ENCODE measurements around the gene ZNHIT1. TPM values are rescaled to one million over a fixed set of nuclear protein-coding genes. Genes with fewer than 3 reads are reported as not detected.

Gene ZNHIT1
- total and polyA plus RNA-seq, 4 experiments from 2014 or later, result 44.6 to 83.5 (median 53.5) TPM

- DNase-seq, result no peak
- H3K4me3 ChIP-seq (ENCODE audit: low read length in 2 of 2), result no peak overlapping the region
- H3K9me3 Mint-ChIP-seq, result no peaks in the 10 kb centered on the region
- H3K27ac ChIP-seq (ENCODE audit: low read depth, low read length), result no peak overlapping the region
- intact Hi-C loops (cut with micrococcal nuclease), result no loop called here
- no peaks in the 10 kb centered on the region for H3K4me1 ChIP-seq (ENCODE audit: insufficient read depth, low read length)
- peaks cover under 1 to 6% (median 3%) of the 10 kb centered on the region in 4 donors for H3K4me1 Mint-ChIP-seq
- H3K4me3 Mint-ChIP-seq, result no peak overlapping the region
- H3K27me3 Mint-ChIP-seq, result peaks cover 0 to 2% of the 10 kb centered on the region in 2 donors
- ChIA-PET CTCF (ENCODE audit: partially characterized antibody) (interaction anchor here (0.7 to 2.0 kb wide), 2 partner anchors 9 to 16 kb away, joined by 3 to 8 read pairs; partner anchors contain the start of gene PLOD3), POLR2A (ENCODE audit: partially characterized antibody) (no interaction called here)
- no peak overlapping the region for H3K27ac Mint-ChIP-seq
- H3K36me3 Mint-ChIP-seq, result peaks cover 19 to 32% of the 10 kb centered on the region in 2 donors
- no peaks in the 10 kb centered on the region for H3K27me3 ChIP-seq (ENCODE audit: insufficient read depth, low read length)
- no peaks in the 10 kb centered on the region for H3K9me3 ChIP-seq (ENCODE audit: control insufficient read depth in 1 of 2, low read length in 2 of 2)
- H3K36me3 ChIP-seq (ENCODE audit: insufficient read depth, low read length), result no peaks in the 10 kb centered on the region
Measured at GRCh38 chr7:101208794-101209193, 9.2 kb upstream of the ZNHIT1 start.

- H3K4me1 ChIP-seq (ENCODE audit: insufficient read depth, low read length), result no peaks in the 10 kb centered on the region
- H3K27me3 ChIP-seq (ENCODE audit: insufficient read depth, low read length), result no peaks in the 10 kb centered on the region
- Mint-ChIP-seq H3K27ac (peak overlapping the region in 1 of 7 donors; percentile 6), H3K4me3 (no peak overlapping the region), H3K27me3 (no peaks in the 10 kb centered on the region), H3K36me3 (peaks cover 19 to 29% of the 10 kb centered on the region in 2 donors), H3K9me3 (no peaks in the 10 kb centered on the region), H3K4me1 (peaks cover 0 to 2% (median 0%) of the 10 kb centered on the region in 4 donors)
- H3K36me3 ChIP-seq (ENCODE audit: insufficient read depth, low read length), result no peaks in the 10 kb centered on the region
- CTCF ChIA-PET (ENCODE audit: partially characterized antibody), result no interaction called here
- intact Hi-C loops (cut with micrococcal nuclease), result loop anchor here (10.0 kb wide), 1 partner anchor 45 kb away; the partner anchor contains the start of gene VGF
- no peak for DNase-seq
- no peaks in the 10 kb centered on the region for H3K9me3 ChIP-seq (ENCODE audit: control insufficient read depth in 1 of 2, low read length in 2 of 2)
- POLR2A ChIA-PET (ENCODE audit: partially characterized antibody), result no interaction called here
- H3K4me3 ChIP-seq (ENCODE audit: low read length in 2 of 2), result no peak overlapping the region
- H3K27ac ChIP-seq (ENCODE audit: low read depth, low read length), result no peak overlapping the region
Measured at GRCh38 chr7:101210143-101210542, 7.8 kb upstream of the ZNHIT1 start.

- H3K36me3 Mint-ChIP-seq, result peaks cover 13 to 27% of the 10 kb centered on the region in 2 donors
- no peaks in the 10 kb centered on the region for H3K9me3 ChIP-seq (ENCODE audit: control insufficient read depth in 1 of 2, low read length in 2 of 2)
- no peak overlapping the region for H3K4me3 Mint-ChIP-seq
- no peaks in the 10 kb centered on the region for H3K36me3 ChIP-seq (ENCODE audit: insufficient read depth, low read length)
- ChIA-PET CTCF (ENCODE audit: partially characterized antibody) (no interaction called here), POLR2A (ENCODE audit: partially characterized antibody) (no interaction called here)
- peaks cover 3 to 14% (median 7%) of the 10 kb centered on the region in 4 donors for H3K4me1 Mint-ChIP-seq
- peak overlapping the region in 1 of 7 donors; percentile 13 for H3K27ac Mint-ChIP-seq
- no peak for DNase-seq
- peaks cover 6% of the 10 kb centered on the region for H3K4me1 ChIP-seq (ENCODE audit: insufficient read depth, low read length)
- no peak overlapping the region for H3K27ac ChIP-seq (ENCODE audit: low read depth, low read length)
- intact Hi-C loops (cut with micrococcal nuclease), result loop anchor here (10.0 kb wide), 1 partner anchor 47 kb away; the partner anchor contains the start of gene VGF
- H3K4me3 ChIP-seq (ENCODE audit: low read length in 2 of 2), result no peak overlapping the region
- H3K9me3 Mint-ChIP-seq, result no peaks in the 10 kb centered on the region
- no peaks in the 10 kb centered on the region for H3K27me3 Mint-ChIP-seq
- no peaks in the 10 kb centered on the region for H3K27me3 ChIP-seq (ENCODE audit: insufficient read depth, low read length)
Measured at GRCh38 chr7:101211501-101211900, 6.5 kb upstream of the ZNHIT1 start.

GRCh38 chr7:101212014-101212413, 6.0 kb upstream of the ZNHIT1 start:
- ChIA-PET CTCF (ENCODE audit: partially characterized antibody) (no interaction called here), POLR2A (ENCODE audit: partially characterized antibody) (no interaction called here)
- no peaks in the 10 kb centered on the region for H3K9me3 Mint-ChIP-seq
- H3K4me3 ChIP-seq (ENCODE audit: low read length in 2 of 2), result no peak overlapping the region
- no peaks in the 10 kb centered on the region for H3K9me3 ChIP-seq (ENCODE audit: control insufficient read depth in 1 of 2, low read length in 2 of 2)
- H3K27me3 ChIP-seq (ENCODE audit: insufficient read depth, low read length), result no peaks in the 10 kb centered on the region
- H3K4me3 Mint-ChIP-seq, result no peak overlapping the region
- H3K27me3 Mint-ChIP-seq, result no peaks in the 10 kb centered on the region
- peaks cover 10% of the 10 kb centered on the region for H3K4me1 ChIP-seq (ENCODE audit: insufficient read depth, low read length)
- H3K27ac ChIP-seq (ENCODE audit: low read depth, low read length), result no peak overlapping the region
- peaks cover 6 to 19% (median 11%) of the 10 kb centered on the region in 4 donors for H3K4me1 Mint-ChIP-seq
- H3K36me3 ChIP-seq (ENCODE audit: insufficient read depth, low read length), result no peaks in the 10 kb centered on the region
- intact Hi-C loops (cut with micrococcal nuclease), result loop anchor here (10.0 kb wide), 1 partner anchor 47 kb away; the partner anchor contains the start of gene VGF
- DNase-seq, result no peak
- peaks cover 13 to 27% of the 10 kb centered on the region in 2 donors for H3K36me3 Mint-ChIP-seq
- H3K27ac Mint-ChIP-seq, result peak overlapping the region in 1 of 7 donors; percentile 13

- Mint-ChIP-seq H3K4me1 (peaks cover 18 to 49% (median 32%) of the 10 kb centered on the region in 4 donors), H3K27ac (peak overlapping the region; percentile 60 to 92 (median 88)), H3K9me3 (peaks cover 0 to 2% (median 0%) of the 10 kb centered on the region in 8 donors), H3K4me3 (peak overlapping the region; percentile 86 to 97 (median 95)), H3K36me3 (peaks cover 0 to 16% of the 10 kb centered on the region in 2 donors), H3K27me3 (no peaks in the 10 kb centered on the region)
- ChIA-PET CTCF (ENCODE audit: partially characterized antibody) (interaction anchor here (1.1 to 5.6 kb wide), 6 partner anchors 24 to 341 kb away, joined by 3 to 105 read pairs (median 14); partner anchors contain the start of genes FIS1 and SRRT), POLR2A (ENCODE audit: partially characterized antibody) (interaction anchor here (1.5 to 4.2 kb wide), 7 partner anchors 14 to 342 kb away, joined by 3 to 102 read pairs (median 13); partner anchors contain the start of genes FIS1 and SRRT)
- H3K4me1 ChIP-seq (ENCODE audit: insufficient read depth, low read length), result peaks cover 32% of the 10 kb centered on the region
- intact Hi-C loops (cut with micrococcal nuclease), result loop anchor here (10.0 kb wide), 1 partner anchor 51 kb away; the partner anchor contains the start of gene VGF
- no peaks in the 10 kb centered on the region for H3K27me3 ChIP-seq (ENCODE audit: insufficient read depth, low read length)
- no peaks in the 10 kb centered on the region for H3K9me3 ChIP-seq (ENCODE audit: control insufficient read depth in 1 of 2, low read length in 2 of 2)
- no peak for DNase-seq
- H3K27ac ChIP-seq (ENCODE audit: low read depth, low read length), result peak overlapping the region; percentile 64
- H3K36me3 ChIP-seq (ENCODE audit: insufficient read depth, low read length), result no peaks in the 10 kb centered on the region
- peak overlapping the region; percentile 36 to 83 for H3K4me3 ChIP-seq (ENCODE audit: low read length in 2 of 2)
Measured at GRCh38 chr7:101216001-101216859, 1.7 kb upstream of the ZNHIT1 start.

- peaks cover 0 to 21% of the 10 kb centered on the region in 2 donors for H3K36me3 Mint-ChIP-seq
- H3K27ac Mint-ChIP-seq, result peak overlapping the region; percentile 49 to 93 (median 88)
- H3K36me3 ChIP-seq (ENCODE audit: insufficient read depth, low read length), result no peaks in the 10 kb centered on the region
- no peaks in the 10 kb centered on the region for H3K27me3 ChIP-seq (ENCODE audit: insufficient read depth, low read length)
- peak overlapping the region; percentile 90 to 98 (median 96) for H3K4me3 Mint-ChIP-seq
- ChIA-PET POLR2A (ENCODE audit: partially characterized antibody) (interaction anchor here (0.8 to 4.2 kb wide), 18 partner anchors 10 to 788 kb away, joined by 3 to 102 read pairs (median 6); partner anchors contain the start of genes AP1S1, FIS1, IFT22 and MEPCE), CTCF (ENCODE audit: partially characterized antibody) (interaction anchor here (0.6 to 5.6 kb wide), 14 partner anchors 8 to 342 kb away, joined by 3 to 105 read pairs (median 4); partner anchors contain the start of genes FIS1, MOGAT3, SRRT and UFSP1)
- peak overlapping the region; percentile 36 to 83 for H3K4me3 ChIP-seq (ENCODE audit: low read length in 2 of 2)
- H3K27ac ChIP-seq (ENCODE audit: low read depth, low read length), result peak overlapping the region; percentile 64
- H3K4me1 Mint-ChIP-seq, result peaks cover 18 to 56% (median 33%) of the 10 kb centered on the region in 4 donors
- no peaks in the 10 kb centered on the region for H3K9me3 ChIP-seq (ENCODE audit: control insufficient read depth in 1 of 2, low read length in 2 of 2)
- intact Hi-C loops (cut with micrococcal nuclease), result loop anchor here (1.0 to 10.0 kb wide), 3 partner anchors 35 to 66 kb away; partner anchors contain the start of gene VGF
- H3K9me3 Mint-ChIP-seq, result peaks cover 0 to 2% (median 0%) of the 10 kb centered on the region in 8 donors
- H3K4me1 ChIP-seq (ENCODE audit: insufficient read depth, low read length), result peaks cover 32% of the 10 kb centered on the region
- DNase-seq, result peak in 2 of 5 donors; percentile 5 to 8
- no peaks in the 10 kb centered on the region for H3K27me3 Mint-ChIP-seq
Measured at GRCh38 chr7:101216860-101217387, 1.0 kb upstream of the ZNHIT1 start.

Data from CD4-positive, alpha-beta memory T cell (primary cell).